ENCODE results near the gene TOR1A.
A peak's percentile ranks its signal among the peaks of the same experiment; 100 is the strongest.
"Not testable (repeated sequence)": the region's sequence is repeated elsewhere in the genome, so short reads cannot be mapped to it uniquely, and the experiment has no call there.

Gene TOR1A

DNA sequence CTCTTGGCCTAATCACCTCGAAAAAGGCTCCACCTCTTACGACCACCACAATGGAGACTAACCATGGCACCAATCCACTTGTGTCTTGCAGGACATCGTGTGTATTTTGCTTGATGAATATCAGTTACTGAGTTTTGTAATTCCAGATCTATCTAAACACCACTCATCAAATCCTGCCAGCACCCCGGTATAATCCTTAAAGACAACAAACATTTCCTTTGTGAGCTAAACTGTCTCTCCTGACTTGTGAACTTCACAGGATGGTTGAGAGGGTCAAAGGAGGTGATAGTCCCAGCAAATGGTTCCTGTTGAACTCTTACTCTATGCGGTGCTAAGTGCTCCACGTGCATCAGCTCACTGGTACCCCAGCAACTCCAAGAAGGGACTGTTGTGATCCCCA is 25.0 kb downstream of the TOR1A start:
- no peak overlapping the region for H3K4me3 Mint-ChIP-seq
- H3K4me1 Mint-ChIP-seq = no peaks in the 10 kb centered on the region
- ATAC-seq (ENCODE audit: low read depth) = no peak
- H3K9me3 Mint-ChIP-seq = no peaks in the 10 kb centered on the region
- H3K36me3 Mint-ChIP-seq = no peaks in the 10 kb centered on the region
- no peak overlapping the region for H3K27ac Mint-ChIP-seq
- no peak for DNase-seq (ENCODE audit: low spot score in 2 of 2)
- H3K27me3 Mint-ChIP-seq = peaks cover 8% of the 10 kb centered on the region

- not testable (repeated sequence) for H3K4me3 Mint-ChIP-seq; H3K9me3 Mint-ChIP-seq; H3K27ac Mint-ChIP-seq; H3K4me1 Mint-ChIP-seq; H3K36me3 Mint-ChIP-seq; DNase-seq (ENCODE audit: low spot score in 2 of 2); ATAC-seq (ENCODE audit: low read depth); H3K27me3 Mint-ChIP-seq
Measured at GRCh38 chr9:129796029-129796428, 27.9 kb downstream of the TOR1A start.

GRCh38 chr9:129794549-129794948 is 29.4 kb downstream of the TOR1A start:
- H3K27me3 Mint-ChIP-seq = peaks cover 10% of the 10 kb centered on the region
- no peak overlapping the region for H3K27ac Mint-ChIP-seq
- no peak overlapping the region for H3K4me3 Mint-ChIP-seq
- no peak for ATAC-seq (ENCODE audit: low read depth)
- H3K4me1 Mint-ChIP-seq = peaks cover 2% of the 10 kb centered on the region
- H3K36me3 Mint-ChIP-seq = no peaks in the 10 kb centered on the region
- H3K9me3 Mint-ChIP-seq = no peaks in the 10 kb centered on the region
- DNase-seq (ENCODE audit: low spot score in 2 of 2) = no peak

DNA sequence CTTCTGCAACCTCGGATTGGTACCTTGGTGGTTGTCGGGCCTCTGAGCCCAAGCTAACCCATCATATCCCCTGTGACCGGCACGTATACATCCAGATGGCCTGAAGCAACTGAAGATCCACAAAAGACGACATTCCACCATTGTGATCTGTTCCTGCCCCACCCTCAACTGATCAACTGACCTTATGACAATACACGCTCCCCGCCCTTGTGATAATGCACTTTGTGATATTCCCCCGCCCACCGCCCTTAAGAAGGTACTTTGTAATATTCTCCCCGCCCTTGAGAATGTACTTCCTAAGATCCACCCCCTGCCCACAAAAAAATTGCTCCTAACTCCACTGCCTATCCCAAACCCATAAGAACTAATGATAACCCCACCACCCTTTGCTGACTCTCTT is 37.5 kb downstream of the TOR1A start:
- Mint-ChIP-seq H3K27me3 (peaks cover 14% of the 10 kb centered on the region), H3K27ac (no peak overlapping the region), H3K36me3 (no peaks in the 10 kb centered on the region), H3K9me3 (no peaks in the 10 kb centered on the region), H3K4me3 (no peak overlapping the region), H3K4me1 (peaks cover 6% of the 10 kb centered on the region)
- no peak for DNase-seq (ENCODE audit: low spot score in 2 of 2)
- no peak for ATAC-seq (ENCODE audit: low read depth)

DNA sequence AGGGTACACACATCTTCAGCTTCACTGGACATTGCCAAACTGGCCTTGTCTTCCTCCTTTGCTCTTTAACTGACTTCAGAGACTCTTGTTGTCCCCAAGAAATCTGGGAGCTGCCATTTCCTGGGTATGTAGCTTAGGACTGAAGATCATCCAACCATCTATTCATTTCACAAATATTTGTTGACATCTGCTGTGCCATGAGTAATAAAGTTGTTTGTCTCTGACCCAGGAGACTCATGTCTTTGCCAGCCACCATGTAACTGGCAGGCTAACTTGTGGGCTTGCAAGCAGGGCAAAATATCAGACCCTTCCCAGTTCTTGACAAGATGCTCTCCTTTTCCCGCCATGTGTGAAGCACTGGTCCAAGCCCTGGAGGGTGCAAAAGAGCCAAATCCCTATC is 38.1 kb downstream of the TOR1A start:
- H3K27ac Mint-ChIP-seq = no peak overlapping the region
- ATAC-seq (ENCODE audit: low read depth) (no peak), DNase-seq (ENCODE audit: low spot score in 2 of 2) (no peak)
- peaks cover 14% of the 10 kb centered on the region for H3K27me3 Mint-ChIP-seq
- H3K4me1 Mint-ChIP-seq = peaks cover 6% of the 10 kb centered on the region
- no peak overlapping the region for H3K4me3 Mint-ChIP-seq
- H3K36me3 Mint-ChIP-seq = no peaks in the 10 kb centered on the region
- no peaks in the 10 kb centered on the region for H3K9me3 Mint-ChIP-seq

- not testable (repeated sequence) for H3K36me3 Mint-ChIP-seq; H3K27ac Mint-ChIP-seq; H3K4me1 Mint-ChIP-seq; H3K4me3 Mint-ChIP-seq; DNase-seq (ENCODE audit: low spot score in 2 of 2); ATAC-seq (ENCODE audit: low read depth); H3K9me3 Mint-ChIP-seq
- peaks cover 12% of the 10 kb centered on the region for H3K27me3 Mint-ChIP-seq
Measured at GRCh38 chr9:129784970-129785369, 39.0 kb downstream of the TOR1A start.

- Mint-ChIP-seq H3K36me3 (no peaks in the 10 kb centered on the region), H3K4me1 (peaks cover 4% of the 10 kb centered on the region), H3K9me3 (no peaks in the 10 kb centered on the region), H3K27me3 (peaks cover 11% of the 10 kb centered on the region), H3K27ac (no peak overlapping the region), H3K4me3 (no peak overlapping the region)
- DNase-seq (ENCODE audit: low spot score in 2 of 2) = peak; percentile 77
- ATAC-seq (ENCODE audit: low read depth) = peak; percentile 99
Measured at GRCh38 chr9:129783516-129784361, 40.2 kb downstream of the TOR1A start.

- no peaks in the 10 kb centered on the region for H3K36me3 Mint-ChIP-seq
- H3K4me1 Mint-ChIP-seq = peaks cover 4% of the 10 kb centered on the region
- ATAC-seq (ENCODE audit: low read depth) (no peak), DNase-seq (ENCODE audit: low spot score in 2 of 2) (no peak)
- H3K4me3 Mint-ChIP-seq = no peak overlapping the region
- H3K27ac Mint-ChIP-seq = no peak overlapping the region
- H3K9me3 Mint-ChIP-seq = no peaks in the 10 kb centered on the region
- H3K27me3 Mint-ChIP-seq = peaks cover 15% of the 10 kb centered on the region
Measured at GRCh38 chr9:129781981-129782380, 42.0 kb downstream of the TOR1A start.

- Mint-ChIP-seq H3K27ac (no peak overlapping the region), H3K27me3 (peaks cover 11% of the 10 kb centered on the region), H3K4me3 (no peak overlapping the region), H3K4me1 (peaks cover 4% of the 10 kb centered on the region), H3K9me3 (no peaks in the 10 kb centered on the region), H3K36me3 (no peaks in the 10 kb centered on the region)
- DNase-seq (ENCODE audit: low spot score in 2 of 2) (no peak), ATAC-seq (ENCODE audit: low read depth) (no peak)
Measured at GRCh38 chr9:129781131-129781530, 42.8 kb downstream of the TOR1A start.

GRCh38 chr9:129779560-129780190 is 44.3 kb downstream of the TOR1A start:
- ATAC-seq (ENCODE audit: low read depth) (no peak), DNase-seq (ENCODE audit: low spot score in 2 of 2) (no peak)
- no peak overlapping the region for H3K4me3 Mint-ChIP-seq
- no peaks in the 10 kb centered on the region for H3K9me3 Mint-ChIP-seq
- H3K36me3 Mint-ChIP-seq = no peaks in the 10 kb centered on the region
- H3K27me3 Mint-ChIP-seq = peaks cover 11% of the 10 kb centered on the region
- peaks cover 4% of the 10 kb centered on the region for H3K4me1 Mint-ChIP-seq
- no peak overlapping the region for H3K27ac Mint-ChIP-seq

DNA sequence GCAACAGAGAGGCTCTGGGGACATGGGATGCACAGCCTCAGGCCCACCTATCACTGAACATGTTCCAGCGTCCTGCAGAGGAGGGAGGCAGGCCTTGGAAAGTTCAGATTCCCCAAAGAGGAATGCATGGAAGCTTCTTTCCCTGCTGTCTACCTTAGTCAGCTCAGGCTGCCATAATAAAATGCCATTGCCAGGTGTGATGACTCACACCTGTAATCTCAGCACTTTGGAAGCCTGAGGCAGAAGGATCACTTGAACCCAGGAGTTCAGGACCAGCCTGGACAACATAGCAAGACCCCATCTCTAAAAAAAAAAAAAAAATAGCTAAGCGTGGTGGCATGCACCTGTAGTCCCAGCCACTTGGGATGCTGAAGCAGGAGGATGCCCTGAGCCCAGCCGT is 45.5 kb downstream of the TOR1A start:
- Mint-ChIP-seq H3K4me1 (no peaks in the 10 kb centered on the region), H3K9me3 (no peaks in the 10 kb centered on the region), H3K4me3 (no peak overlapping the region), H3K27me3 (peaks cover 11% of the 10 kb centered on the region), H3K36me3 (no peaks in the 10 kb centered on the region), H3K27ac (no peak overlapping the region)
- DNase-seq (ENCODE audit: low spot score in 2 of 2) (no peak), ATAC-seq (ENCODE audit: low read depth) (no peak)

DNA sequence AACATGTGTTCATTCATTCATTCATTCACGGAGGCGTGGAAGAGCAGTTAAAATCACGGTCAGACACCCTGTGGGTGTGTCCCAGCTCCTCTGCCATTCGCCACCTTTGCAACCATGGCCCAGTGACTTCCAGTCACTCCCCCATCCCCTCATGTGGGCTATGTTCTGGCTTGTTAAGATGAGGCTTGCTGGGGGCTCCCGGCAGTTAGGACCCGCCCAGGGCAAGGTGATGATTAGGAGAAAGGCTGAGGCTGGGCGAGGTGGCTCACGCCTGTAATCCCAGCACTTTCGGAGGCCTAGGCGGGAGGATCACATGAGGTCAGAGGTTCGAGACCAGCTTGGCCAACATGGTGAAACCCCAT is 46.2 kb downstream of the TOR1A start:
- H3K9me3 Mint-ChIP-seq = no peaks in the 10 kb centered on the region
- no peak overlapping the region for H3K27ac Mint-ChIP-seq
- H3K27me3 Mint-ChIP-seq = peaks cover 14% of the 10 kb centered on the region
- no peak for ATAC-seq (ENCODE audit: low read depth)
- no peaks in the 10 kb centered on the region for H3K4me1 Mint-ChIP-seq
- H3K4me3 Mint-ChIP-seq = no peak overlapping the region
- H3K36me3 Mint-ChIP-seq = no peaks in the 10 kb centered on the region
- DNase-seq (ENCODE audit: low spot score in 2 of 2) = no peak

DNA sequence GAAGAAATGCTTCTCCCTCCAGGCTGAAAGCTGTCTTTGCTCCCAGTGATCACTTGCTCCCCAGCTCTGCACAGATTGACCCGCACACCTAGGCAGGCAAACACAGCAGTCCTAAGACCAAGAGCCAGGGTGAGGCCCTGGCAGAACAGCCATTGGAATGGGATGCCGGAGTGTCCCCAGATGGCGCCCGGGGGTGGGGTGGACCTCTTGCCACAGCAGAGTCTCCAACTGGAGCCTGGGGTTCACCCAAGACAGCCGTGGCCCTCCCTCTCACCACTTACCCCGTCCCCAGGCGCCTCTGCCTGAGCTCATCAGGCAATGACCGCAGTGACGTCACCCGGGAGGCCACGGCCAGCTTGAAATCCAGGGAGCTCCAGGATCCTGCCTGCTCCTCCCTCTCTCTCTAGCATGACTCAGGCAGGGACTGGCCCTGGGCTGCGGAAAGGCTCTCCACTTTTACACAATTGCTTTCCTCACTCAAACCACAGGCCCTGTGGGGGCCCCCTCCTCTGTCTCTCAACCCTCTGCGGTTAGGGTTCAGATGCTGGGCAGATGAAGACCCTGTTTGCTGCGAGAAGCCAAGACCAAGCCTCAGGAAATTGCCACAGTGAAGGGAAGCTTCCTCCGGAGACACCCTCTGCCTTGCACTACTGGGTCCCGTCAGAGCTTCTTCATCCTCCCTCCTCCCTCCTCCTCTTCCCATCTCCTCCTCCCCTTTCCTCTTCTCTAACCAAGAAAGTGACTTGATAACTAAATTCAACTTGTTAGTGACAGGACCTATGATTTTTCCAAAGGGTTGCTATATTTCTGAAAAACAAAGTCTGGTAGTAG is 46.8 kb downstream of the TOR1A start:
- no peaks in the 10 kb centered on the region for H3K9me3 Mint-ChIP-seq
- no peaks in the 10 kb centered on the region for H3K36me3 Mint-ChIP-seq
- no peak for ATAC-seq (ENCODE audit: low read depth)
- peaks cover 14% of the 10 kb centered on the region for H3K27me3 Mint-ChIP-seq
- no peak for DNase-seq (ENCODE audit: low spot score in 2 of 2)
- H3K27ac Mint-ChIP-seq = no peak overlapping the region
- H3K4me1 Mint-ChIP-seq = no peaks in the 10 kb centered on the region
- no peak overlapping the region for H3K4me3 Mint-ChIP-seq

DNA sequence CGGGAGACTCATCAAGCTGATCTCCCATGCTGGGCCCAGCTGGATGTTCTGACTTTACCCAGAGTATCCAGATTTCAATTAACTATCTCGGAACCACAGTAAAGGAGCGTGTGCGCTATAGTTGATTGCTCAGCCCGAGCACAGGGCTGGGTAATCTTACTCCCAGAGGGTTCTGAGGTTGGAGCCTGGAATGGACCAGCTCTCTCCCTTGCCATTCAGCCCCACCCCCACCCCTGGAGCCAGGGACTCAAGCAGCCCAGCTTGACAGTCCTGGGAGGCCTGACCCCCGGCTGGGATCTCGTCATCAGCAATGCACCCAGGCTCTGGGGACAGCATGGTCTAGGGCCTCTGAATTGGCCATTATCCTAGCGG is 47.4 kb downstream of the TOR1A start:
- DNase-seq (ENCODE audit: low spot score in 2 of 2) (no peak), ATAC-seq (ENCODE audit: low read depth) (no peak)
- Mint-ChIP-seq H3K4me3 (no peak overlapping the region), H3K9me3 (no peaks in the 10 kb centered on the region), H3K27ac (no peak overlapping the region), H3K36me3 (no peaks in the 10 kb centered on the region), H3K27me3 (peaks cover 14% of the 10 kb centered on the region), H3K4me1 (no peaks in the 10 kb centered on the region)
